GM12875 (cell line): ENCODE results near the gene PCGF3.

Experiments
- H3K4me3 ChIP-seq: one replicate; pipeline ENCODE4 v1.5.1; 2011; ENCODE audit warnings: low read depth, low read length, control low read depth
- TF ChIP-seq, protein P1 (sequence below): IDR thresholded peaks from 2 replicates; pipeline ENCODE4 v1.5.1; 2011; ENCODE audit warnings: low read depth, mild to moderate bottlenecking, control low read depth, inconsistent platforms, low read length, moderate library complexity, borderline replicate concordance; ENCODE audit not compliant: insufficient read depth

The PCGF3 gene

DNA sequence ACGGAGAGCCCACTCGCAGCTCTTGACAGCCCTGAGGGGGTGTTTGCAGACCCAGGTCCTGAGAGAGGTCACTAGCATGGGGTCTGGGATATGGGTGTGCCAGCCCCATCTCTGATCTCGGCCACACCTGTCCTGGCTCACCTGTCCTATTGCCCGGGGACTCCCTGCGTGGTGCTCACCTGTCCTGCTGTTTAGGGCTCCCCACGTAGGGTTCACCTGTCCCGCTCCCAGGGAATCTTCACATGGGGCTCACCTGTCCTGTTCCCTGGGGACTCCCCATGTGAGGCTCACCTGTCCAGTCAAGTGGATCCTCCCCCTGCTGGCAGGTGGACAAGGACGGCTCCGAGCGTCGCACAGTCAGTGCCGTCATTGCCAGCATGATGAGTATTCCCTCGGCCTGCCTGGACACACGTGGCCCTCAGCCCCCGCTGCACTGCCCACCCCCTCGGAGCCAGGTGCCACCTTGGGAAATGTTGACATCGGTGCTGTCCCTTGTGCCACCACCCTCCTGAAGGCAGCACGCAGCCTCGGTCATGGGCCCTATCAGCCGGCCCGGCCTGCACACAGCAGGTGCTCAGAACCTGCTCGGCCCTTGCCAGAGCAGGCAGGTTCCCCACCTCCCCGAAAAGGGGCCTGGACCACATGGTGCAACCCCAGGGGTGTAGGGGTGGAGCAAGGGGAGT lies 23.0 kb upstream of the PCGF3 start:
- no peak overlapping the region for H3K4me3 ChIP-seq
- TF ChIP-seq, protein P1, sequence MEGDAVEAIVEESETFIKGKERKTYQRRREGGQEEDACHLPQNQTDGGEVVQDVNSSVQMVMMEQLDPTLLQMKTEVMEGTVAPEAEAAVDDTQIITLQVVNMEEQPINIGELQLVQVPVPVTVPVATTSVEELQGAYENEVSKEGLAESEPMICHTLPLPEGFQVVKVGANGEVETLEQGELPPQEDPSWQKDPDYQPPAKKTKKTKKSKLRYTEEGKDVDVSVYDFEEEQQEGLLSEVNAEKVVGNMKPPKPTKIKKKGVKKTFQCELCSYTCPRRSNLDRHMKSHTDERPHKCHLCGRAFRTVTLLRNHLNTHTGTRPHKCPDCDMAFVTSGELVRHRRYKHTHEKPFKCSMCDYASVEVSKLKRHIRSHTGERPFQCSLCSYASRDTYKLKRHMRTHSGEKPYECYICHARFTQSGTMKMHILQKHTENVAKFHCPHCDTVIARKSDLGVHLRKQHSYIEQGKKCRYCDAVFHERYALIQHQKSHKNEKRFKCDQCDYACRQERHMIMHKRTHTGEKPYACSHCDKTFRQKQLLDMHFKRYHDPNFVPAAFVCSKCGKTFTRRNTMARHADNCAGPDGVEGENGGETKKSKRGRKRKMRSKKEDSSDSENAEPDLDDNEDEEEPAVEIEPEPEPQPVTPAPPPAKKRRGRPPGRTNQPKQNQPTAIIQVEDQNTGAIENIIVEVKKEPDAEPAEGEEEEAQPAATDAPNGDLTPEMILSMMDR, result no peak

DNA sequence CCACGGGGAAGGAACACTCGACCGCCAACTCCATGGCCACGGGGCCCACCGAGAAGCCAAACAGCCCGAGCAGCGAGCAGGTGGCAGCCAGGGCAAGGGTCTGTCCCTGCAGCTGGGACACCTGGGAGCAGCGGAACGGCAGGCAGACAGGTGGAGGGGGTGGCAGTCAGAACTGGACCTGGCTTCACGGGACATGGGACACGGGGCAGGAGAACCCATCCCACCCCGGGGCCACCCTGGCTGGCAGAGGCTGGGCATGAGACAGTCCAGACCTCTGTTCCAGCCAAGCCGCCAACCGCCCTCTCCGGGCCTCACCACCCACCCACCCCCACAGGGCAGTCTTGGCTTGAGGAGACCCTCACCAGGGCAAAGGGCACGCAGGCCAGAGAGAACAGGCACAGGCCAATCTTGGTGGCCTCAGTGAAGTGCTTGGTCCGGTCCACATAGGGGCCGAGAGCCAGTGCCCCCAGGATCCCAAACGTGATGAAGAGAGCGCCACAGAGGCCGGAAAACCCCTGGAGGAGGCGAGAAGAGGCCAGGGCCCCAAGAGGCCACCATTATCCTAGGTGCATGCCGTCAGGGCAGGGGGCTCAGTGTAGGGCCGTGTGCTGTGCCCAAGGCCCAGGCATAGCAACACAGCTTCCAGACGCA lies 22.3 kb upstream of the PCGF3 start:
- no peak overlapping the region for H3K4me3 ChIP-seq
- TF ChIP-seq, protein P1, result no peak

DNA sequence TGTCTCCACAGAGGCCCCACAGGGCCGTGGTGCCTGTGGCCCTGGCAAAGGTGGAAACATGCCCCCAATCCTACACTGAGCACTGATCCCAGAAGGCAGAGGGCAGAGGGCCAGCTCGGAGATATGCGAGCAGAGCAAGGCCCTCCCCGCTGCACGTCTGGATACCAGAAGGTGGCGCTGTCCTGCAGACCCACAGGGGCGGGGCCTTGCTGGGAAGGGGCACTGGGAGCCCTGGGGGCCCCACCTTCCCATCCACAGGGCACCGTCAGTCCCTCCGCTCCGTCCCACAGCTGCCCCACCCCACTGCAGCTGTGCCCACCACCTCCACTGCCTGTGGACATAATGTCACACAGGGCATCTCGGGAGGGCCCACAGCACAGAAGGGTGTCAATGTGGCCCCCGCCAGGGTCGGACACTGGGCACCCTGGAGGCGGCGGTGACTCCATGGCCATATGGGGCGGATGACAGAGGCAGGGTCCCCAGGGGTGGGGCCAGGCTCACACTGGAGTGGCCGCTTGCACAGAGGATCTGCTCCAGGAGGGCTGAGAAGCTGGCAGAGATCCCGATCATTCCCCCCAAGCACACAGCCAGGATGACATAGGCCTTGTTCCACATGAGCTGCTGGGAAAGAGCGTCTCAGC lies 21.5 kb upstream of the PCGF3 start:
- TF ChIP-seq, protein P1, result peak; percentile 66
- no peak overlapping the region for H3K4me3 ChIP-seq

DNA sequence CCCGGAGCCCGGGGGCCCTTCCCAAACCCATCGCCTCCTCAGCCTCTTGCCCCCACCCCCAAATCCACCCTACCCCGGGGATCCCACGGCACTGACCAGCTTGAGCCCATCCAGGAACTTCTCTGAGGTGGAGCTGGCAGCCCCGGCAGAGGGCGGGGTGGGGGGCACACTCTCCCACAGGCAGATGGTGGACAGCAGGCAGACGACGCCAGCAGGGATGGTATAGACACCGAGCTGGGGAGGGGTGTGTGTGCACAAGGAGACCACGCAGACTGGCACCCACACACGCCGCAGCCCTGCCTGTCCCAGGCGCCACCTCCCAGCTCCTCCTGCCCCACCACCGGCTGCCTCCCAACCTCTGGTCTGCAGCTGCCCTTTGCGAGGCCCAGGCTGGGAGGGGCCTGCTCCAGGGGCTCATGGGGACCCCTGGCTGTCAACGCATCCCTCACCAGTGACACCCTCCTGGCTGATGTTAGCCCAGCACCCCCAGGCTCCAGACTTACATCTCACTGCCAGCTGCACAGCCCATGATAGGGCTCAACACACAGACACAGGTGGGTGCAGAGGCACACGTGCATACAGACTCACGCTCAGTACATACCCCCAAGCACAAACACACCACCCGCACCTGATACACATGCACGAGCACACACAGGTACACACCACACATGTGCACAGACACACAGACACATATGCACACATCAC lies 20.9 kb upstream of the PCGF3 start:
- TF ChIP-seq, protein P1, result no peak

DNA sequence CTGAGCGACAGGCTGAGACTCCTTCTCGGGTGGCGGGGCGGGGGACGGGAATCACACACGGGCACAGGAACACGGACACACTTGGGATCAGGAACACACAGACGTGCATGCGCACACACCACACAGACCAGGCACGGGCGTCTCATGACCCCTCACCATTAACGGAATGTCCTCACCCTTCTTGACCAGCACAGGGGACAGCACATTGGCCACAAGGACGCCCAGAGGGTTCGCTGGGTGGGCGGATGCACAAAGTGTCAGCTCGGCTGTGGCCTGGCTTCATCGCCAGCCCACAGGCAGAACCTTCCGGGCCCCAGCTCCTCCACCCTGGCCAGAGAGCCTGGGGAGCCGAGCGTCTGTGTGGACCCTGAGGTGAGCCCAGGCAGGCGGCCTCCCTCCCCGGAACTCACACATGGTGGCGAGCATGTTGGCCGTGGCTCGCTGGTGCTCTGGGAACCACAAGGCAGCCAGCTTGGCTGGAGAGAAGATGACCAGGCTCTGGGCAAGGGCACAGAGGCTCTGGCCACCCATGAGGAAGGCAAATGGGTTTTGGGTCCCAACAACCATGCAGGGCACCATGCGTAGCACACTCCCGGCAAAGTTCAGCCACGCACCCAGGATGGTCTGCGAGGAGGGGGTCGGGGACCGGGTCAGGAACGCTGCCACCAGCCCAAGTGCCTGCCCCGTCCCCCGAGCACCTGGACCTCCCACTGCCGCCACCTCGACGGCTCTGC lies 19.8 kb upstream of the PCGF3 start:
- TF ChIP-seq, protein P1, result no peak
- no peak overlapping the region for H3K4me3 ChIP-seq

More for the DNA sequence above, 20.9 kb upstream of the PCGF3 start:
- H3K4me3 ChIP-seq, result no peak overlapping the region

DNA sequence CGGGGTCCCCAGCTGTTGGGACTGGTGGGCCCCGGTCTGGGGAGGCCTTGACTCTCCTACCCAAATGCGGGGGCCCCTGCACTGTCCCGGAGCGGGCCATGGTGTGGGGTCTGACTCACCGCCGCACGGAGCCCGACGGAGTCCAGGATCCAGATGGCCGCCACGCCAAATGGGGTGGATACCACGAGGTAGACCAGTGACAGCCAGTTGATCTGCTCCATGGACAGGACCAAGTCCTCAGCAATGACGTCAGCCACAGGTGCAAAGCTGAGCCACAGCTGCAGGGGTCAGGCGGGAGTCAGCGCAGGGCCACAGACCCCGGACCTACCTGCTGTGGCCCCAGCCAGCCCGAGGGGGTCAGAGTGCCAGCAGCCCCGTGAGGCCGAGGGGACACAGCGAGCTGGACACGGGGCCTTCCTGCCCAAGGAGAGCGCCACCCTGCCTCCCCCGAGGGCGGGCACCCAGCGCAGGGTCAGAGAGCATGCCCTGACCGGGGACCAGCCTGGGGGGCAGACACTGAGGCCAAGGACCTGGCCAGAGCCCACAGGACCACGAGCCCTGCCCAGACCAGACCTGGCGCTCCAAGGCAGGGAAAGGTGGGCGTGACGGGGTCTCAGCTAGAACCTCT lies 19.1 kb upstream of the PCGF3 start:
- no peak overlapping the region for H3K4me3 ChIP-seq
- TF ChIP-seq, protein P1, result no peak
